HG03280 (cell line): Measurements from ENCODE around the gene ABTB1.
"Not testable (repeated sequence)": the region's sequence is repeated elsewhere in the genome, so short reads cannot be mapped to it uniquely, and the experiment has no call there.

Experiments used
- ATAC-seq: cut with Tn5 transposase; IDR thresholded peaks from one replicate; pipeline ENCODE4 v1.9.1; 2021; ENCODE audit warnings: mild to moderate bottlenecking, moderate library complexity; ENCODE audit not compliant: unreplicated experiment

ABTB1 gene

DNA sequence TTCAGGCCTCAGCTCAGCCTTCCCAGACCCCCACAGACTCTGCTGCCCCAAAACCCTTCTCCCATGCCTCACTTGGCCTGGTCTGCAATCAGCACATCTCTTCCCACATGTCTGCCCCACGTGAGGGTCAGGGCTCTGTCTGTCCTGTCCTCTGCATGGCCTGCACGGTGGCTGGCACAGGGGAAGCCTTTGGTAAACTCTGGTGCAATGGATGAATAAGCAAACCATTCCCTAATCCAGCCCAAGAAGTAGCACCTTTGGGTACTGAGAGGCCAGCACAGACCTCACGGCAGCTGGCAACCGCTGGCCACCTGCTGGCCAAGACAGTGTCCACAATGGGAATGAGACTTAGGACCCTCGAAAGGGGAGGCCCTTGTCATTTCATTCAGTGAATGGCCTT lies 27.7 kb downstream of the ABTB1 start:
- no peak for ATAC-seq

DNA sequence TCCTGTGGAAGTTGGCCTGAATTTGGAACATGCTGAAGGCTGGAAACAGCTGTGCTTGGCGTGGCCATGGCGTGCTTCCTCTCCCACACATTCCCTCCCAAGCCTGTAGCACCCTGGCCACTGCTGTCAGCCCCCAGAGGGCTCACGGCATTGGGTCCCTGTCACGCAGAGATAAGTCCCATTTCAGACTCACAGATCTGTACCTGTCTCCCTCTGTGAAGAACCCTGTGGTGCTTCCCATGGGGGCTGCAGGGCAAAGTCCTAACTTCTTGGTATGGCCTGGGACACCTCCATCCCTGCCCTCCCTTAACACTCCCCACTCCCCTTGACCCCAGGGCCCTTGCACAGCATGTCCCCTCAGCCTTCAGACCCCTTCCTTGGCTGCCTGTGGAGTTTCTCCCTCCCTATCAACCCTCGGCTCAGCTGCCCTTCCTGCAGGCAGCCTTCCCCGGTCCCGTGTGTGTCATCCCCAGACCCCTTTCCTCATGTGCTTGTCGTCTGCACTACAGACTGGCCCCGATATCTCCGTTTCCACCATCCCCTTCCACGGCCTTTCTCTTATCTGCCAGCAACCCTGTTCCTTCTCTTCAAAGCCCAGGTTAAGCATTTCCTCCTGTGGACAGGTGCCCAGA lies 28.6 kb downstream of the ABTB1 start:
- ATAC-seq: no peak

DNA sequence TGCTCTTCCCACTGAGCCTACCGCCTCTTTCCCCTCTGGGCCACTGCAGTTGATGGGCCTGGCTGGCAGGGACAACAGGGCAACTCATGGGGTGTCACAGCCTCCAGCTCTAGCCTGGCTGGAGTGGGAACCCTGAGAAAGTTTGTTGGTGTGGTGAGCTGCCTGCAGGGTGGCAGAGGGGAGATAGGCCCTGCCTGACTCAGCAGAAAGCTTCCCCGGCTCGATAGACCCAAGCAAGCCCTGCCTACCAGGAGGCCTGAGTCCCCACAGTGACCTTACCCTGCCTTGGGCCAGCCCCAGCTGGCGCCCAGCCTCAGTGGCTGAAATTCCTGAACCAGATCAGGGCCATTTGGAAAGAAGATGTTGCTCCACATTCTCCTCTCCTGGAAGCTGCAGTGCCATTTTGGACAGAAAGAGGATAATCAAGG lies 29.4 kb downstream of the ABTB1 start:
- ATAC-seq: no peak

DNA sequence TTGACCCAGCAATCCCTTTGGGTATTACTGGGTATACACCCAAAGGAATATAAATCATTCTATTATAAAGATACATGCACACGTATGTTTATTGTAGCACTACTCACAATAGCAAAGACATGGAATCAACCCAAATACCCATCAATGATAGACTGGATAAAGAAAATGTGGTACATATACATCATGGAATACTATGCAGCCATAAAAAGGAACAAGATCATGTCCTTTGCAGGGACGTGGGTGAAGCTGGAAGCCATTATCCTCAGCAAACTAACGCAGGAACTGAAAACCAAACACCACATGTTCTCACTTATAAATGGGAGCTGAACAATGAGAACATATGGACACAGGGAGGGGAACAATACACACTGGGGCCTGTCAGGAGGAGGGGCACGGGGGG lies 32.1 kb downstream of the ABTB1 start:
- not testable (repeated sequence) for ATAC-seq

DNA sequence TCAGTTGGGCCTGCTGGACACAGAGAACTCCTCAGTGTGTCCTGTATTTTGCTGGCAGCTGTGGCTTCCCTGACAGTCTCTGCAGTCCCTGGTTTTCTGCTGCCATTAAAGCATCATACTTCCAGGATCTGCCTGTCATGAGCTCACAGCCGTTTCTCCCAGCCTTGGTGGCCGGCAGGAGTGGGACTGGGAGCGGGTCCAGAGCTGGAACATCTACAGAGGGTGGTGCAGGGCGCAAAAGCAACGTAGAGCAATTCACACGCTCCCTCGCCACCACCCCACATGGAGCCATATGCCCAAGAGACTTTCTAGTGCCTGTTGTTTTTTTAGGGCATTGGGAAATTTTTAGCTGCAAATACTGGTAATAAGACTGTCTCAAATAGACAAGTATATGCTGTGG lies 33.6 kb downstream of the ABTB1 start:
- no peak for ATAC-seq

DNA sequence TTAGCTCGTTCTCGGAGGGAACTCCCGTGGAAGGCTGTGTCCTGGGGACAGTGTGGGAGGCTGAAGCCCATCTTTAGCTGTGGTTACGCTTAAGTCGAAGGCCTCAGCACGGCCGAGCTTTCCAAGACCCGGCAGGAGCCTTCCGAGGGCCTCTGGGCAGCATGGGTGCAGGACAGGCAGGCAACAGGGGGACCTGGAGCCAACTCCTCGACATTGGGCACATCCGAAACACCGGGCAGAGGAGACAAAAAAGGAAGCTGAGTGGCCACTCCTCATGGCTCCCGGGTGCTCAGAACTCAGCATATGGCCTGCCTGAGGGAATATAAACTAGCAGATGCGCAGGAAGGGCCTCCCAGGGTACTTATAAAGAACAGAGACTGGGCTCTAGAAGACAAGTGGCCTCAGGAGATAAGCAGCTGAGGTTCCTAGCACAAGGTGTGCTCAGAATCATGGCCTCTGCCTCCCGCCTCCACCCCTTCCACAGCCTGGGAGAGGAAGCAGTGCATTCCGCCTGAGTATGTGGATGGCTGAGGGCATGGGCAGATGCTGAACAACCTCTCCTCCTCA lies 34.1 kb downstream of the ABTB1 start:
- no peak for ATAC-seq

DNA sequence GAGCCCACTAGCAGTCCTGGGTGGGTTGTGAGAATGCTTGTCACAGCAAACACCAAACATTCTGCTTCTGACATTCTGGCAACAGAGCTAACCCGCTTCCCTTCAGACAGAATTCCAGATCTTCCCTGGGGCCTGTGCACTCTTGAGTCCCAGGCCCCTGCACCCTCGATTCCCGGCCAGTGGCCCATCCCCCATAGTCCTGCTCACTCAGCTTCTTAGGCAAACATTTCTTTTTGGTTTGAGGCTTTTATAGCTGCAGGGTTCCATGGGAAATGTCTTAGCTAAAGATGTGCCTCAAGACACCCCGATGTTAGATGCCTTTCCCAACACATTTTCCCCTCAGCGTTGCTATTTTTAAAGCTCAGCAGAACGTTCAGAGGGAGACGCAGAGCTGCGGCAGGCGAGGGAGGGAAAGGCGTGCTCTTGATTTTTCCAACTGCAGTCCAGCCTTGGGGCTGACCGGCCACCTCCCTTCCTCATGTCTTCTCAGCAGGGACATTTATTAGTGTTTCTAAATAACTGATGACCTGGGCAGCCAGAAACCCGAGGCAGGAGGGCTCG lies 35.2 kb downstream of the ABTB1 start:
- no peak for ATAC-seq

DNA sequence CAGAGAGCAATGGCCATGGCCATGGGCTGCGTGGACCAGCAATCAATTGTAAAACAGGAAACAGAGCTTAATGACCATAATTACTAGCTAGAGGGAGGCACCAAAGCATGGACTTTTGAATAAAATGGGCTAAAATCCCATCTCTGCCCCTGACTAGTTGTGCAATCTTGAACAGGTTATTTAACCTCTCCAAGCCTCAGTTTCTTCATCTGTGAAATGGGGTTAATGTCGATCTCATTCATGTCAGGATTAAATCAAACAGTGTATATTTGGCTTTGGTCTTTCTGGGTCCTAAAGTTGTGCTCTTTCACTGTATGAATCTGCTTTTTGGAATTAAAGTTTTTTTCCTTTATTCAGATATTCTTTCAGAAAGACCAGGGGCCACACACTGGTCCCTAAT lies 36.1 kb downstream of the ABTB1 start:
- no peak for ATAC-seq

DNA sequence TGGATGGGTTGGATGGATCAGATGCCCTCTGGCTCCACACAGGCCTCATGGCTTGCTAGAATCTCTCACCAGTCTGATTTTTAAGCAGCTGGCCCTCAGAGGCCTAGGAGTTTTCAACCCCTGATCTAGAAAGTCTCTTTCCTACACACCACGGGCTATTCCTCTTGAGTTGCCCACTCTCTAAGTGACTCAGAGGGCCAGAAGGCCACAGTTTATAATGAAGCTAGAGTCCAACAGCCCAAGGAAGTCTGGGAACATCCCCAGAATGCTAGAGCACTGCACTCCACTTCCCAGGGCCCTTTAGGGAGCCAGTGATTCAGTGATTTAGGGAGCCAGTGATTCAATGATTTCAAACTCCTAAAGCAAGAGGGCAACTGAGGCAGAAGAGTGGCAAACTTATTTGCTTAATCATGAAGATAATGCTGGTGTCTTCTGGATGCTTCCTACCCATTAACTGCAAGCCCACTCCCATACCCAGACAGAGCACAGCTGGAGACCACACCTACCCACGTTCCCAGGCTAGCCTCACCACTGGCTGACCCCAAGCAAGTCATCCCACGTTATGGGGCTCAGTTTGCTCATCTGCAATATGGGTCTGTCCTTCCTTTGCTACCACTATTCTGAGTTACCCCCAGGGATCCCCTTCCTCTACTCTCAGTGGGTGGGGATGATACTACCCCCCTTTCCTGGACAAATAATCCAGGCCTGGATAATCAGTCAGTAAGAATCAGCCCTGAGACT lies 36.7 kb downstream of the ABTB1 start:
- no peak for ATAC-seq

DNA sequence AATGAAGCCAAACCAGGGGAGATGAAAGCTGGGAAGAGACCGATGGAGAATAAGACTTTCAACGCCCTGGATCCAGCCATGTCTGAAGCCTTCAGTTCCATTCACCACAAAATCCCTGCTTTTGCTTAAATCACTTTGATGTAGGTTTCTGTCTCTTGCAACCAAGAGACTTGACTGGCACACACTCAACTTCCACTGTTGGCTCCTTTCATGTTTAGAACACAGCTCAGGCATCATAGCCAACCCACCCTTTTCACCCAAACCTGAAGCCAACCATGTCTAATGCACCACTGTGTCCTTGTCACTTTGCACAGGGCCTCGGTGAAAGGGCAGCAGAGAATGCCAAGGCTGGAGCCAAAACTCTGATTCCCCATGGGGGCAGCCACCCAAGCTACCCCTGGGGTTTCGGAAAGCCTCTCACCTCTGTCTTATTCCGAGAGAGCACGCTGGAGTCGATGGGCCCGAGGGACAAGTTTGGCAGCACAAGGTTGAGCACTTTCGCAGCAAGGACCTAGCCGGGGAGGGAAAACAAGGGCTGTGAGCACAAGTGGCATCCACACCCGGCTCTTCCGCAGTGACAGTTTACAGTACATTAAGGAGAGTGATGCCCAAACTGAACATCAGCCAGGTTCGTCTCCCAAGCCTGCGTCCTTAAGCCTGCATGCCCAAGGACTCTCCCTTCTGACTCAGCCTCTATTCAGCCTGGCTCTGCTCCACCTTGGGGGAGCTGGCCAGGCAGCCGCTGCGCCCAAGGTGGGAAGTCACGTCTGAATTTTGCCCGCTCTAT lies 37.6 kb downstream of the ABTB1 start:
- ATAC-seq: no peak

DNA sequence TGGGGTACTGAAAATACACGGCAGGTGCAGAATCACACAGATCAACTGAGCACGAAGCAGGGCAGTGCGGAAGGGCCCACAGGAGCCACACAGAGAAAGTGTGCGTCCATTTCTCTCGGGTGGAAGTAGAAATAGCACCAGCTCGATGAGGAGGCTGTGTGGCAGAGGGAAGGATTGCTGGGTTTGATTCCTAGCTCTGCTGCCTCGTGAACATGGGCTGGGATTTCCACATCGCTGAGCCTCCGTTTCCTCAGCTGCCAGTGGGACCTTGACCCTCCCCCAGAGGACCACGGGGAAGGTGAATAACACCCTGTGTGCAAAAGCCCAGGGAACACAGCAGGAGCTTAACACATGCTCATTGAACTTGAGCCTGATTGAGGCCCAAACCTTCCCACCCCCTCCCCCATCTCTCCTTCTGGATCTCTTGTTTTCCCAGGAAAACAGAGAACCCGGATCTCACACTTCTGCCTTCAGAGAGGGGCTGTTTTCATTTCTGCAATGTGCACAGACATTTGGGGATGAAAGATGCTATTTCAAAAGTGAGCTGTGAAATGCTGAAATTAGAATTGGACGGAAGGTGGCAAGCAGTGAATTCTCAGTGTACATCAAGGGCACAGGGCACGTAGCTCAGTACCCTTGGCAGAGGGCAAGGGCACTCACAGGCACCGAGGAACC lies 38.4 kb downstream of the ABTB1 start:
- ATAC-seq: no peak

DNA sequence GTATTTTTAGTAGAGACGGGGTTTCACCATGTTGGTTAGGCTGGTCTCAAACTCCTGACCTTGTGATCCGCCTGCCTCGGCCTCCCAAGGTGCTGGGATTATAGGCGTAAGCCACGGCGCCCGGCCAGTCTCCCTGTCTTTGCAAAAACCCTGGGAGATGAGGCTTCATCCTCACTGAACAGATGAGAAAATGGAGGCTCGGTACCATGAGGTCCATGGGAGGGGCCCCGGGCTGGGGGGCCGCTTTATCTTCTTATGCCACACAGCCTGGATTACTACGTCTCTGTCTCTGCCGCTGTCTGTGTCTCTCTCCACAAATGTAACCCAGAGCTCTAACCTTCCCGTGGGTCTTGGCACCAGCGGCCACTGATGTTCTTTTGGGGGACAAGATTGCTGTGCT lies 39.1 kb downstream of the ABTB1 start:
- ATAC-seq: no peak

DNA sequence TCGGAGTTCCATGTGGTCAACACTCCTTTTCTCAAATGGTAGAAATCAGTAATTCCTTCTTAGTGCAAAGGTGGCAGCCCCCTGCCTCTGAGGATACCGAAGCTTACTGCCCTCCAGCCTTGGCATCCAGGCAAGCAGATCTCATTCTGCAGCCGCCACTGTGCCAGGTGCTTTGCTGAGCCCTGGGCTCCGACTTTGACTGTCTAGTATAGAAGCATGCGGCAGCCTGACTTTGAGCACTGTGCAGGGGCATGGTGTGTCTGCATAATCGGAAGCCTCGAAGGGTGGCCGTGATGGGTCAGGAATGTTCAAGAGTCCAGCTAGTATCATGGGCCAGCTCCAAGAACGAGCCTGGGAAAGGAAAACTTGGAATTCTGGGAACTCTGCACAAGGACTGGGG lies 39.7 kb downstream of the ABTB1 start:
- ATAC-seq: no peak

DNA sequence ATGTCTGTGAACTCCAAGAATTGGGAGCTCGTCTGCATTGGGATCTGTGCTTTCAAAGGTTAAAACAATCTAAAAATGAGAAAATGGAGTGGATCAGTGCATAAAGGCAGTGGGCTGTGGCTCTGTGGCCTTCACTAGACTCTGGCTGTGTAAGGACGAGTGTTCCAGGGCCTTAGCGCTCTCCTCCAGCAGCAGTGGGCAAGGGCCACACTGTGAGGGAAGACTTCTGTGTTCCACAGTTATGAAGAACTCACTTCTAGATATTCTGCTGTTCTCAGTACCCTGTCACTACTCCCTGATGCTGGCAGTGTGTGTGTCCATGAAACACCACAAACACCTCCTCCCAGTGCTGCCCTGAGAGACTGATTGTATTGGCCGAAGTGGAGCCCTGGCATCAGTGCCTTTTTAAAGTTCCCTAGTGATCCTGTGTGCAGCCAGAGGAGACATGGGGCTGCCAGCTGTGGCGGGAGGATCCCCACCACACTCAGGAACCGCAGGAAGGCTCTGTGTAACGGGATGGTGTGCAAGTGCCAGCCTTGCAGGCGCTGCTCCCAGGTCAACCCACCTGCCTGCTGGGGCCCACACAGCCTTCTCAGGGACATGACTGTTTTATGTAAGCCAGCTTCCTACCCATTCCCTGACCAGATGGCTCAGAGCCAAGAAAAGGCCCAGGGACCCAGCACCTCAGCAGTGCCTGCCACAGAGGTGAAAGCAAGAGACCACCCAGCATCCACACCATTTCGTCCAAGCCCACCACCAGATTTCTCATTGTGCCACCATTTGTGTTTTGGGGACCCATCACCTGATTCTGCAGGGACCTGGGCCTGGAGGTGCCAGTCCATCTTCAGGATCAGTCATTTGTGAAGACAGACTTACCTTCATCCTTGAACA lies 40.4 kb downstream of the ABTB1 start:
- ATAC-seq: no peak

DNA sequence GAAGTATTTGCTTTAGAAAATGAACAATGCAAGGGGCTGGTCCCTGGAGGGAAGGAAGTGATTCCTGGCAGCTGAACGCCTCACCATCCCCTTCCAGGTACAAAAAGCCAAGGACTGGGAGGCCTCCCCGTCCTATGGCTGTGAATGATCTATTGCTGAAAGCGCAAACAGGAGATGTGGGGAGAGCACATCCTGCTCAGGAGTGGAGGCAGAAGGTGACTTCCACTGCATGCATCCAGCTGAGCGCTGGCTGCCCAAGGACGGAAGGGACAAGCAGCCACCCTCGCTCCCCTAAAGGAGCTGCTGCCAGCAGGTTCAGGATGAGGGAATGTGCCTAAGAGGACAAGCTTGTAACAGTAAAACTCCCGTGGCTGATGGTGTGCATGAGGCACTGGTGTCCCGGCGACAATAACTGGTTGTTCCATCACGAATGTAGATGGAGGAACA lies 41.4 kb downstream of the ABTB1 start:
- no peak for ATAC-seq

DNA sequence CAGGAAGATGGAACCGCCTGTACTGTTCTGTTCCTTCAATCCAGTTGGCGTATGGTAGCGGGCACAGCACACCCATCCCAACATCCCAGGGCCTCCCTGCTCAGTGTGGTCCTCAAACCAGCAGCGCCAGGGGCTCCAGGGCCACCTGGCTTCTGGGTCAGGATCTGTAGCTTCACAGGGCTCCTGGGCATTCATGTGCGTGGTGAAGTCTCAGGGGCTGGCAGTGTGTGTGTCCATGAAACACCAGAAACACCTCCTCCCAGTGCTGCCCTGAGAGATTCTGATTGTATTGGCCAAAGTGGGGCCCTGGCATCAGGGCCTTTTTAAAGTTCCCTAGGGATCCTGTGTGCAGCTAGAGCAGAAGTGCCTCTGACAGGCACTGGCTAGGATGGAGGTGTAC lies 42.1 kb downstream of the ABTB1 start:
- ATAC-seq: no peak

DNA sequence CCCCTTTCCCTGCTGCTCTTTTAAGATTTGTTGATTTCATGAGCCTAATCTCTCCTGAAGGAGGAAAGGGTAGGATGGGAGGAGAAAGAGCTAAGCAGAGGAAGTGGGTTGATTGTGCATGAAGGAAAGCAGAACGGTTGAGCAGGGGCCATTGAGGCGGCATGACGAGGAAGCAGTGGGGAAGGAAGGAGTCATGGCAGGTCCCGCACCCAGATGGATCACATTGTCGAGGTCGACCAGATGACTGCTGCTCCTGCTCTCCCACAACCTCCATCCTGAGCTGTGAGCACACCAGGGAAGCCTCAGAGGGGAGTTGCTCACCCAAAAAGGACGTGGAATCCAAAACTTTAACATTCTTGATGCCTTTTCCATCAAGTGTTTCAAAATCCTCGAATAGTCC lies 42.8 kb downstream of the ABTB1 start:
- no peak for ATAC-seq

DNA sequence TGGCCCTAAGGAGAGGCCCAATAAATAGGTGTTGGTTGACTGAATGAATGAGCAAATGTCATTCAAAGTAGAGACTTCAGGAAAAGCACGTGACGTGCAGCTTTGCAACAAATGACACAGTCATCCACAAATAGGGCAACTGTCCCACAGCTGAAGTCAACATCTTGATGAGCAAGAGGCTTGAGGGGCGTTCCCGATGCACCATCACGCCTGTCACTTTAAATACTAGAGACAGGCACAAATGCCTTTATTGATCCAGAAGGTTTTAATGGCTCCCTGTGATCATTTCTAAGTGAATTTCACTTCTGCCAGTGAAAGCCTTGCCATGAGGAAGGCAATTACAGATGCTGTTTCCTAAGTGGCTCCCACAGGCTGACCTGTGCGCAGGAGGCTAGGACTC lies 43.6 kb downstream of the ABTB1 start:
- ATAC-seq: no peak

DNA sequence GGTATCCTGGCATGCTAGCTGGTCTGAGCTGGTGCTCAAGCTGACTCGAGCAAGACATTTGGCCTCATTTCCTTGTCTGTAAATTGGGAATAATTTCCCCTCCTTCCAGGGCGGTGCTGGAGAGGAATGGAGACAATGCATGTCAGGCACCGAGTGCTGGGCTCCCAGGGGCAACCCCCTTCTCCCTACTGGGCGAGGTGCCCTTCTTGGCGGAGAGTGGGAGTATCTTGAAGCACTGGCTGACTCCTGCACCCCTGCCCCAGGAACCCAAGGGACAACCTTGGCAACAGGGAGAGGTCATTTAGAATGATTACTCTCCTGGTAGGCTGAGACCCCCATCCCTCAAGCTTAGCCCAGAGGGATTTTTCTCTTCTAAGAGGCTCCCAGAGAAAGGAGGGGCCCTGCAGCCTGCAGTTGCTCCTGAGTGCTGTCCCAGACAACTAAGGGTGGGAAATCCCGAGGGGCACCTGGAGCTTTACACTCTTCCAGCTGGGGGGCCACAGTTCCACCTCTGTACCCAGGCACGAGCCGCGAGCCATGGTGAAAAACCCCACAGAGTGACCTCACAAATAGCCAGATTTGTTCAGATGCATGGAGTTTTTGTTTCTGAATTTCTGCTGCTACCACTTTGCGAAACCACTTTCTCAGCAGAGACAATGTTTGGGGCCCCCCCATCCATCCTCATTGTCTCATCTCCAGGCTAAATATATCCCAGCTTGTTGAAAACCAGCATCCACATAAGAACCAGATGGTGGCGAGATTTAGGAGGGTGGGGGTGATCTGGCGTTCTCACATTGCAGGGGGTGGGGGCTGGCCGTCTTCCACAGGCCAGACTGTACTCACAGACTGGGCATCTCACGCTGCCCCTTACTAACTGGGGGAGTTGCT lies 44.8 kb downstream of the ABTB1 start:
- no peak for ATAC-seq
